Measurements from ENCODE around the gene ZNF280B.

DNA sequence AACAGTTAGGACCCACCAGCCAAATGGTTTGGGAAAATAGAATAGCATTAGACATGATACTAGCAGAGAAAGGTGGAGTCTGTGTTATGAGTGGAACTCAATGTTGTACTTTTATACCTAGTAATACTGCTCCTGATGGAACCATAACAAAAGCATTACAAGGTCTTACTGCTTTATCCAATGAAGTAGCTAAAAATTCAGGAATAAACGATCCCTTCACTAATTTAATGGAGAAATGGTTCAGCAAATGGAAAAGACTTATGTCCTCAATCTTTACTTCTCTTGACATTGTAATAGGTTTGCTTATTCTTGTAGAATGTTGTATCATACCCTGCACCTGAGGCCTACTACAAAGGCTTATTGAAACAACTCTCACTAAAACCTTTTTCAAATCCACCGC, 50.2 kb downstream of the ZNF280B start:
- TF ChIP-seq CTCF (IDR thresholded peaks at IDR 0.05) (no peak), EZH2 (IDR thresholded peaks at IDR 0.05; ENCODE audit: borderline replicate concordance, insufficient read depth, low read depth, low read length, poor library complexity, severe bottlenecking) (no peak)
